Loucy (cell line): ENCODE data around the gene CYP4Z1.
"Not testable (repeated sequence)": the region's sequence is repeated elsewhere in the genome, so short reads cannot be mapped to it uniquely, and the experiment has no call there.

Source experiments
- H2AFZ ChIP-seq: fragments of 200-600 bp; sonication (generic); 2 replicates; pipeline ENCODE4 v1.6.0; 2016; ENCODE audit warnings: antibody characterized with exemption, mild to moderate bottlenecking, low read length, moderate library complexity
- H3F3A ChIP-seq: fragments of 200-600 bp; 2 replicates; pipeline ENCODE4 v1.6.0; 2016; ENCODE audit warnings: antibody characterized with exemption, low read depth, mild to moderate bottlenecking
- H3K27me3 ChIP-seq: fragments of 200-600 bp; sonication (generic); 2 replicates; pipeline ENCODE4 v1.6.1; 2014; ENCODE audit warnings: low read length, mild to moderate bottlenecking; ENCODE audit not compliant: insufficient read depth, poor library complexity, severe bottlenecking
- H3K36me3 ChIP-seq: fragments of 200-600 bp; sonication (generic); 2 replicates; pipeline ENCODE4 v1.6.1; 2016; ENCODE audit warnings: low read length; ENCODE audit not compliant: insufficient read depth
- H3K4me1 ChIP-seq: fragments of 200-600 bp; sonication (generic); 2 replicates; pipeline ENCODE4 v1.5.1; 2014; ENCODE audit warnings: low read length, mild to moderate bottlenecking; ENCODE audit not compliant: insufficient read depth, poor library complexity, severe bottlenecking
- H3K4me2 ChIP-seq: fragments of 200-600 bp; sonication (generic); 2 replicates; pipeline ENCODE4 v1.6.0; 2014; ENCODE audit warnings: antibody characterized with exemption, low read length, low read depth, mild to moderate bottlenecking; ENCODE audit not compliant: poor library complexity, severe bottlenecking
- H3K4me3 ChIP-seq: fragments of 200-600 bp; sonication (generic); 2 replicates; pipeline ENCODE4 v1.5.1; 2014; ENCODE audit warnings: low read length, mild to moderate bottlenecking, mixed read lengths; ENCODE audit not compliant: poor library complexity, severe bottlenecking
- H3K79me2 ChIP-seq: fragments of 200-600 bp; sonication (generic); 2 replicates; pipeline ENCODE4 v1.6.1; 2014; ENCODE audit warnings: low read length; ENCODE audit not compliant: insufficient read depth
- H3K9ac ChIP-seq: fragments of 200-600 bp; sonication (generic); 2 replicates; pipeline ENCODE4 v1.6.0; 2014; ENCODE audit warnings: mild to moderate bottlenecking, low read depth, low read length, moderate library complexity; ENCODE audit not compliant: poor library complexity, severe bottlenecking
- H3K9me2 ChIP-seq: fragments of 200-600 bp; sonication (generic); replicated peaks from 2 replicates; pipeline ENCODE4 v1.6.1; 2016; ENCODE audit warnings: low read depth, low read length, mixed read lengths
- H3K9me3 ChIP-seq: fragments of 200-600 bp; sonication (generic); 2 replicates; pipeline ENCODE4 v1.6.1; 2014; ENCODE audit warnings: mild to moderate bottlenecking, antibody characterized with exemption, low read length, low read depth; ENCODE audit not compliant: insufficient read depth
- H4K20me1 ChIP-seq: fragments of 200-600 bp; sonication (generic); 2 replicates; pipeline ENCODE4 v1.6.0; 2014; ENCODE audit warnings: antibody characterized with exemption, low read length, mild to moderate bottlenecking; ENCODE audit not compliant: insufficient read depth, poor library complexity, severe bottlenecking
- EZH2phosphoT487 ChIP-seq: fragments of 200-600 bp; IDR thresholded peaks from 2 replicates; pipeline ENCODE4 v1.6.1; 2018; ENCODE audit warnings: antibody characterized with exemption, mild to moderate bottlenecking, moderate library complexity, borderline replicate concordance
- TF ChIP-seq, protein P1 (sequence below): fragments of 200-600 bp; sonication (generic); conservative IDR thresholded peaks from 2 replicates; pipeline ENCODE4 v1.5.1; 2014; ENCODE audit warnings: mild to moderate bottlenecking, antibody characterized with exemption, low read length

CYP4Z1 gene

GRCh38 chr1:47031585-47031984, 35.4 kb upstream of the CYP4Z1 start:
- no peak overlapping the region for H3K9ac ChIP-seq

DNA sequence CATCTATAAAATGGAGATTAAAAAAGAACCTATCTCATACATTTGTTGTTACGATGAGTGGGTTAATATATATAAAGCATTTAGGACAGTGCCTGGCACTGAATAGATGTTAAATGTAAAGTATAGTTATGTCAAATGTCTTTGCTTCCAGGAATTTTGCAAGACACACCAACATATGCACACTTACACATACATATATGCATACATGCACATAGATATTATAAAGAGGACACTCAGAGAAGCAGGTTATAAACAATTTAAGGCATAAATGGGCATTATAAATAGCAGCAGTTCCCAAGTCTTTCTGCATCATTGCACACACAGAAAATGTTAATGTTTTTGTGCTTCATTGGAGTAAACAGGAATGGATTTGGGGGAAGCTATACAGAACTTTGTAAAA, 30.3 kb upstream of the CYP4Z1 start:
- Histone ChIP-seq H3K9me3 (no peaks in the 10 kb centered on the region), H3K9me2 (no peaks in the 10 kb centered on the region), H3K4me1 (no peaks in the 10 kb centered on the region), H3K36me3 (no peaks in the 10 kb centered on the region), H4K20me1 (no peaks in the 10 kb centered on the region), H2AFZ (no peak overlapping the region), H3F3A (no peaks in the 10 kb centered on the region), H3K27me3 (no peaks in the 10 kb centered on the region), H3K4me3 (no peak overlapping the region), H3K9ac (no peak overlapping the region), H3K4me2 (no peak overlapping the region), H3K79me2 (no peaks in the 10 kb centered on the region)
- TF ChIP-seq, protein P1, sequence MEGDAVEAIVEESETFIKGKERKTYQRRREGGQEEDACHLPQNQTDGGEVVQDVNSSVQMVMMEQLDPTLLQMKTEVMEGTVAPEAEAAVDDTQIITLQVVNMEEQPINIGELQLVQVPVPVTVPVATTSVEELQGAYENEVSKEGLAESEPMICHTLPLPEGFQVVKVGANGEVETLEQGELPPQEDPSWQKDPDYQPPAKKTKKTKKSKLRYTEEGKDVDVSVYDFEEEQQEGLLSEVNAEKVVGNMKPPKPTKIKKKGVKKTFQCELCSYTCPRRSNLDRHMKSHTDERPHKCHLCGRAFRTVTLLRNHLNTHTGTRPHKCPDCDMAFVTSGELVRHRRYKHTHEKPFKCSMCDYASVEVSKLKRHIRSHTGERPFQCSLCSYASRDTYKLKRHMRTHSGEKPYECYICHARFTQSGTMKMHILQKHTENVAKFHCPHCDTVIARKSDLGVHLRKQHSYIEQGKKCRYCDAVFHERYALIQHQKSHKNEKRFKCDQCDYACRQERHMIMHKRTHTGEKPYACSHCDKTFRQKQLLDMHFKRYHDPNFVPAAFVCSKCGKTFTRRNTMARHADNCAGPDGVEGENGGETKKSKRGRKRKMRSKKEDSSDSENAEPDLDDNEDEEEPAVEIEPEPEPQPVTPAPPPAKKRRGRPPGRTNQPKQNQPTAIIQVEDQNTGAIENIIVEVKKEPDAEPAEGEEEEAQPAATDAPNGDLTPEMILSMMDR = no peak
- TF ChIP-seq EZH2phosphoT487 = no peak

More at GRCh38 chr1:47031585-47031984, 35.4 kb upstream of the CYP4Z1 start:
- Histone ChIP-seq H3K36me3 (no peaks in the 10 kb centered on the region), H4K20me1 (no peaks in the 10 kb centered on the region), H3K79me2 (no peaks in the 10 kb centered on the region), H3K4me2 (no peak overlapping the region), H3K4me3 (no peak overlapping the region), H3K4me1 (no peaks in the 10 kb centered on the region), H3F3A (no peaks in the 10 kb centered on the region), H3K9me3 (no peaks in the 10 kb centered on the region), H2AFZ (0 out of 2 replicates have a peak overlapping the region, but pooled peaks have one; percentile 0), H3K27me3 (no peaks in the 10 kb centered on the region), H3K9me2 (no peaks in the 10 kb centered on the region)
- TF ChIP-seq, protein P1 = no peak
- no peak for TF ChIP-seq EZH2phosphoT487

- Histone ChIP-seq H3K4me3 (no peak overlapping the region), H3K4me1 (no peaks in the 10 kb centered on the region), H3K9me2 (no peaks in the 10 kb centered on the region), H3K4me2 (no peak overlapping the region), H3K79me2 (no peaks in the 10 kb centered on the region), H2AFZ (no peak overlapping the region), H4K20me1 (no peaks in the 10 kb centered on the region), H3K27me3 (no peaks in the 10 kb centered on the region), H3K9ac (no peak overlapping the region), H3K36me3 (no peaks in the 10 kb centered on the region), H3K9me3 (0 out of 2 replicates have a peak, but pooled peaks cover 3% of the 10 kb centered on the region), H3F3A (no peaks in the 10 kb centered on the region)
- TF ChIP-seq, protein P1 = no peak
- no peak for TF ChIP-seq EZH2phosphoT487
Measured at GRCh38 chr1:47059376-47059775, 7.7 kb upstream of the CYP4Z1 start.

GRCh38 chr1:47069080-47069479, 2.0 kb downstream of the CYP4Z1 start:
- H3K36me3 ChIP-seq, H2AFZ ChIP-seq, H3K4me2 ChIP-seq, H3K9me3 ChIP-seq, H3K4me3 ChIP-seq, H4K20me1 ChIP-seq, H3K9me2 ChIP-seq, H3K4me1 ChIP-seq, H3K9ac ChIP-seq, H3K27me3 ChIP-seq, H3K79me2 ChIP-seq, H3F3A ChIP-seq: not testable (repeated sequence)

- not testable (repeated sequence) for H3K27me3 ChIP-seq, H3K4me3 ChIP-seq, H3K4me1 ChIP-seq, H3K9me2 ChIP-seq, H3K36me3 ChIP-seq, H3K9me3 ChIP-seq, H3K79me2 ChIP-seq, H3K9ac ChIP-seq, H4K20me1 ChIP-seq, H3F3A ChIP-seq, H2AFZ ChIP-seq, H3K4me2 ChIP-seq
Measured at GRCh38 chr1:47069509-47069908, 2.5 kb downstream of the CYP4Z1 start.
